Spleen (tissue), 7 donors: Measurements from ENCODE around the gene AHRR.
A peak's percentile ranks its signal among the peaks of the same experiment; 100 is the strongest.

ENCODE experiments used
- CTCF ChIP-seq, 11 experiments: fragments of 200-600 bp in 7 of 11; fragments of 450-650 bp in 4 of 11; sonication (generic) in 4 of 11; IDR thresholded peaks in 8 of 11; conservative IDR thresholded peaks in 3 of 11; 1 replicate in 7 of 11; 2 replicates in 4 of 11; pipeline versions ENCODE4 v1.4.0 to v1.8.0; 2016 to 2021; ENCODE audit warnings: antibody characterized with exemption in 11 of 11, inconsistent platforms in 4 of 11, mild to moderate bottlenecking in 1 of 11
- POLR2A ChIP-seq, 3 donors: fragments of 450-650 bp; IDR thresholded peaks; one replicate each; pipeline ENCODE4 v1.5.1; 2017; ENCODE audit warnings: antibody characterized with exemption in 3 of 3, mild to moderate bottlenecking in 1 of 3
- POLR2AphosphoS5 ChIP-seq, 3 donors: sonication (generic); formaldehyde crosslinking; IDR thresholded peaks; one replicate each; pipeline ENCODE4 v1.5.1; 2017; ENCODE audit warnings: antibody characterized with exemption in 3 of 3
- donor health status: DM: no; HTN: no; CAD: no; lungs with moderate emphysema.
- donor health status: DM: no; HTN: no; CAD: no.
- donor health status: DM: no; HTN: no; CAD: no.

DNA sequence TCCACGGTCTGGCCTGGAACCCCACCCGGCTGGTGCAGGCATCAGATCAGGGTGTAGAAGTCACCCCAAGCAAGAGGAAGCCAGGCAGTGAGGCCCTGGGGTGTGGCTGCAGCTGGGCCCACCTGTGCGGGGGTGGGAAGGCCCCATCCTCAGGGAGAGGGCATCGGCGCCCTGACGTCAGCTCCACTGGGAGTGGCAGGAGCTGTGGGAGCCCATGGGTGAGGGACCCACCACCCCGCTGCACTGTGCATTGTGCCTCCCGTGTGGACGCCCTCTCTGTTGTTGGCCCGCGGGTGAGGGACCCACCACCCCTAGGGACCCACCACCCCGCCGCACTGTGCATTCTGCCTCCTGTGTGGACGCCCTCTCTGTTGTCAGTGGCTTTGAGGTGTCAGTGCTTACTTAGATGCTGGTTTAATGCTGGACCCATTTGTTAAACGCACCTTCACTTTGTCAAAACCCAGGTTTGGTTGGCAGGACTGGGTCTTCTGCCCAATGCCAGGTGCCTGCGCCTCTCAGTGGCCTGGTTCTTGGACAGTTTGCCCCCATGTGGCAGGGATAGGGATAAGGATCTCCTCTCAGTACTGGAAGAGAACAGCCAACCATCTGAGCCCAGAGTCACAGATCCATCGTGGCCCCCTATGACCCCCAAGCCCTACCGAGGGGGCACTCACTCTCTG, 114.6 kb downstream of the AHRR start:
- peak in 1 of 3 donors; percentile 13 for TF ChIP-seq POLR2AphosphoS5 (IDR thresholded peaks at IDR 0.05)
- TF ChIP-seq POLR2A (IDR thresholded peaks at IDR 0.05): no peak
- peak in 2 of 11 experiments; percentile 17 to 19 for TF ChIP-seq CTCF (IDR thresholded peaks at IDR 0.05 in 8 of 11, conservative IDR thresholded peaks at IDR 0.05 in 3 of 11)
